SK-N-MC (cell line): Measurements from ENCODE around the gene EVX2.

Source experiments
- EZH2 ChIP-seq: fragments of 200-600 bp; sonication (generic); IDR thresholded peaks from one replicate; pipeline ENCODE4 v1.6.1; 2017; ENCODE audit warnings: antibody characterized with exemption
- POLR2AphosphoS5 ChIP-seq: IDR thresholded peaks from 2 replicates; pipeline ENCODE4 v1.6.1; 2012; ENCODE audit warnings: mild to moderate bottlenecking, low read depth, low read length, borderline replicate concordance

GRCh38 chr2:176111846-176112374 lies 28.1 kb upstream of the EVX2 start:
- TF ChIP-seq POLR2AphosphoS5 (no peak), EZH2 (no peak)
